Measurements from ENCODE around the gene GRM1. TPM values are rescaled to one million over a fixed set of nuclear protein-coding genes. Genes with fewer than 3 reads are reported as not detected.

GRM1 gene
- total RNA-seq, 4 donors from 2014 or later = not detected

DNA sequence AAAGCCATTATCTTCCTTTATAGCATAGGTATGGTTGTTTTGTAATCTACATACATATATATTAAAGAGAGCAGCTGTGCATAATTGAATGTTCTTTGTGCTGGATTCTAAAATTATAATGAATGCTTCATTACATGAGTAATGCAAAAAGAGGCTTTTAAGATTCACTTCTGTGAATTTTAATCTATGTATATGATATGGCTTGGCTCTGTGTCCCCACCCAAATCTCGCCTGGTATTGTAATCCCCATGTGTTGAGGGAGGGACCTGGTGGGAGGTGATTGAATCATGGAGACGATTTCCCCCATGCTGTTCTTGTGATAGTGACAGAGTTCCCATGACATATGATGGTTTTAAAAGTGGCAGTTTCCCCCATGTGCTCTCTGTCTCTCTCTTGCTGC is 255.4 kb downstream of the GRM1 start:
- Histone ChIP-seq H3K9me3 (no peaks in the 10 kb centered on the region), H3K4me3 (no peak overlapping the region), H3K4me1 (no peaks in the 10 kb centered on the region), H3K36me3 (no peaks in the 10 kb centered on the region), H3K27me3 (peaks cover 0 to 25% (median 0%) of the 10 kb centered on the region in 4 donors), H3K27ac (no peak overlapping the region)
- DNase-seq = no peak
- WGBS, 2 donors = 58 to 77% methylated on average over 2 of the region's 2 CpGs
- no peak for TF ChIP-seq CTCF (IDR thresholded peaks at IDR 0.05)
- no peak for TF ChIP-seq POLR2A (IDR thresholded peaks at IDR 0.05)
- intact Hi-C loops (cut with DNase I) = no loop called here

DNA sequence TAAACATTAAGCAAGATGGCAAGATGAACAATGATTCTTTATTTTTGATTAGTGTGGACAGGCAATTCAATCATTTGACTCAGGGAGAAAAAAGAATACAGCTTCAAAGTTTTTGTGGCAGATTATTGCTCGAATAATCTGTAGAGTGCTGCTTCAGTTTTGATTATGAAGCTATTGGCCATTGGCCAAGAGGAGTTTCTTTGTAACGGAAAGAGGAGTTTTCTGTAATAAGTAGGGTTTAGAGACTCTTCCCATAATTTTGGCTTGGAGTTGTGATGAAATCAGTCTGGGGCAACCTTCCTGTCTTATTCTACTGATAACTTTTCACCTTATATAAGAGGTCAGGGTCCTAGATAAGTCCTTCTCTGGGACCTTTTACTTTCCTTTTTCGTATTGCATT is 258.1 kb downstream of the GRM1 start:
- Histone ChIP-seq H3K36me3 (no peaks in the 10 kb centered on the region), H3K27me3 (peaks cover 0 to 17% (median 0%) of the 10 kb centered on the region in 4 donors), H3K9me3 (no peaks in the 10 kb centered on the region), H3K4me3 (no peak overlapping the region), H3K27ac (no peak overlapping the region), H3K4me1 (peaks cover 0 to 8% (median 0%) of the 10 kb centered on the region in 3 donors)
- no peak for TF ChIP-seq POLR2A (IDR thresholded peaks at IDR 0.05)
- TF ChIP-seq CTCF (IDR thresholded peaks at IDR 0.05) = no peak
- WGBS, 2 donors = 40 to 46% methylated on average over 3 of the region's 3 CpGs
- intact Hi-C loops (cut with DNase I) = no loop called here
- no peak for DNase-seq

DNA sequence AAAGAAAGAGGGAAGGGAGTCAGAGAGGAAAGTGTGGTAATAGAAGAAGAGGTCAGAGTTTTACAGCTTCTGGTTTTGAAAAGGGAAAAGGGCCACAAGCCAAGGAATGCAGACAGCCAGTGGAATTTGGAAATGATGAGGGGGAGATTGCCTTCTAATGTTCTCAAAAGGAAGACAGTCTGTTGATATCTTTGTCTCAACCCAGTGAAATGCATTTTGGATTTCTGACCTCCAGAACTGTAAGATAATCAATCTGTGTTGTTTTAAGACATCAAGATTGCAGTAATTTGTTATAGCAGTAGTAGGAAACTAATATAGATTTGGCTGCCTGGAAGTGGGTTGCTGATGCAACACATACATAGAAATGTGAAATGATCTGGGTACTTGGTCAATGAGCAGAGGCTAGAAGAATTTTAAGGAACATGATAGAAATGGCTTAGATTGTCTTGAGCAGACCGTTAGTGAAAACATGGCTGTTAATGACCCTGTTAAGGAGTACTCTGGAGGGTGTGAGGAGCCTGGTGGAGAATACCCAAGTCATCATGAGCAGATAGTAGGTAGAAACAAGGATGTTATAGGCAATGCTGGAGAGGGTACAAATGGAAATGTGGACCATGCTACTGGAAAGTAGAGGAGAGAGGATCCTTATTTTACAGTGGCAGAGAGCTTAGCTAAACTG is 259.0 kb downstream of the GRM1 start:
- no peak for DNase-seq
- WGBS, 2 donors = 67 to 83% methylated on average over 1 of the region's 1 CpG
- Histone ChIP-seq H3K27ac (no peak overlapping the region), H3K4me1 (peaks cover 0 to 8% (median 0%) of the 10 kb centered on the region in 3 donors), H3K4me3 (no peak overlapping the region), H3K9me3 (no peaks in the 10 kb centered on the region), H3K27me3 (peaks cover 0 to 15% (median 0%) of the 10 kb centered on the region in 4 donors), H3K36me3 (no peaks in the 10 kb centered on the region)
- no peak for TF ChIP-seq POLR2A (IDR thresholded peaks at IDR 0.05)
- TF ChIP-seq CTCF (IDR thresholded peaks at IDR 0.05) = no peak
- intact Hi-C loops (cut with DNase I) = no loop called here

- TF ChIP-seq POLR2A (IDR thresholded peaks at IDR 0.05) (no peak), CTCF (IDR thresholded peaks at IDR 0.05) (no peak)
- Histone ChIP-seq H3K27me3 (peaks cover 0 to 3% (median 0%) of the 10 kb centered on the region in 4 donors), H3K4me3 (no peak overlapping the region), H3K36me3 (no peaks in the 10 kb centered on the region), H3K27ac (no peak overlapping the region), H3K4me1 (peaks cover 0 to 8% (median 0%) of the 10 kb centered on the region in 3 donors), H3K9me3 (no peaks in the 10 kb centered on the region)
- no peak for DNase-seq
- WGBS, 2 donors = 63 to 65% methylated on average over 5 of the region's 5 CpGs
- intact Hi-C loops (cut with DNase I) = no loop called here
Measured at GRCh38 chr6:146289816-146290588, 261.1 kb downstream of the GRM1 start.

DNA sequence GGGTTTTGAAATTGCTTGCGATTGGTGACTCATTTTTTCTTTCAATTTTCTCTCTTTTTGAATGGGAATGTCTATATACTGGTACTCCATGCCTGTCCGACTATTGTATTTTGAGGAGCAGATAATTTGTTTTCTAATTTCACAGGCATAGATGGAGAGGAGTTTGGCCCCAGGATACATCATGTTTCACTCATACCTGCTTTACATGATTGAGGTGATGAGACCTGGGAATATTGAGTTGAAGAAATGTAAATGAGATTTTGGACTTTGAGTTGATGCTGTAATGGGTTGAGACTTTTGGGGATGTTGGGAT is 261.7 kb downstream of the GRM1 start:
- Histone ChIP-seq H3K4me1 (peaks cover 0 to 8% (median 0%) of the 10 kb centered on the region in 3 donors), H3K36me3 (no peaks in the 10 kb centered on the region), H3K4me3 (no peak overlapping the region), H3K27me3 (peaks cover 0 to 3% (median 0%) of the 10 kb centered on the region in 4 donors), H3K27ac (no peak overlapping the region), H3K9me3 (no peaks in the 10 kb centered on the region)
- intact Hi-C loops (cut with DNase I) = no loop called here
- TF ChIP-seq POLR2A (IDR thresholded peaks at IDR 0.05) (no peak), CTCF (IDR thresholded peaks at IDR 0.05) (no peak)
- DNase-seq = no peak
- 55 to 73% methylated on average over 2 of the region's 2 CpGs for WGBS, 2 donors

Measured in esophagus squamous epithelium (tissue), 5 donors.